ENCODE results near the gene MMP12.

The MMP12 gene

DNA sequence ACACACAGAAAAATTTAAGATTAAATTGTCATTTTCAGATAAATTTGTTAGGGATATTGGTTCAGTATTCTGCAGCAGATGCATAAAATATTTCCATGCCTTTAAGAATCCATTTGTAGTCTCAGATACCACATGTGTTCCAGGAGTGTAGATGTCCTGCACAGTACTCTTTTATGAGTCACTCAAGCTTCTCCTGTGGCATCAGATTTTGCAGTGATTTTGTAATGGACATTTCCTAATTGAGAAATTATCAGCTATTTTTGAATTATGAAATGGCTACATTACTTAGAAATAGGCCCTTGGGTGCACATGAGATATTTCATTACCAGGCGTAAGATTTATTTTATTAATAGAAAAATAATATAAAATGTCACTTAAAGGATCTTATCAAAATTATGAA lies 50.2 kb downstream of the MMP12 start:
- no peak overlapping the region for H3K4me3 ChIP-seq (ENCODE audit: low read length)
- no peak overlapping the region for H3K27ac ChIP-seq (ENCODE audit: low read depth, low read length)
- no peaks in the 10 kb centered on the region for H4K20me1 ChIP-seq (ENCODE audit: control insufficient read depth, insufficient read depth, low read depth, low read length)
- H3K9me3 ChIP-seq (ENCODE audit: control insufficient read depth, insufficient read depth, low read length) = no peaks in the 10 kb centered on the region
- TF ChIP-seq EZH2phosphoT487 (IDR thresholded peaks at IDR 0.05; ENCODE audit: borderline replicate concordance, low read length) = no peak
- TF ChIP-seq, protein P1, sequence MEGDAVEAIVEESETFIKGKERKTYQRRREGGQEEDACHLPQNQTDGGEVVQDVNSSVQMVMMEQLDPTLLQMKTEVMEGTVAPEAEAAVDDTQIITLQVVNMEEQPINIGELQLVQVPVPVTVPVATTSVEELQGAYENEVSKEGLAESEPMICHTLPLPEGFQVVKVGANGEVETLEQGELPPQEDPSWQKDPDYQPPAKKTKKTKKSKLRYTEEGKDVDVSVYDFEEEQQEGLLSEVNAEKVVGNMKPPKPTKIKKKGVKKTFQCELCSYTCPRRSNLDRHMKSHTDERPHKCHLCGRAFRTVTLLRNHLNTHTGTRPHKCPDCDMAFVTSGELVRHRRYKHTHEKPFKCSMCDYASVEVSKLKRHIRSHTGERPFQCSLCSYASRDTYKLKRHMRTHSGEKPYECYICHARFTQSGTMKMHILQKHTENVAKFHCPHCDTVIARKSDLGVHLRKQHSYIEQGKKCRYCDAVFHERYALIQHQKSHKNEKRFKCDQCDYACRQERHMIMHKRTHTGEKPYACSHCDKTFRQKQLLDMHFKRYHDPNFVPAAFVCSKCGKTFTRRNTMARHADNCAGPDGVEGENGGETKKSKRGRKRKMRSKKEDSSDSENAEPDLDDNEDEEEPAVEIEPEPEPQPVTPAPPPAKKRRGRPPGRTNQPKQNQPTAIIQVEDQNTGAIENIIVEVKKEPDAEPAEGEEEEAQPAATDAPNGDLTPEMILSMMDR (IDR thresholded peaks at IDR 0.05; ENCODE audit: low read depth, low read length, poor library complexity, severe bottlenecking) = no peak
- H3K27me3 ChIP-seq (ENCODE audit: control insufficient read depth, low read length) = no peaks in the 10 kb centered on the region
- no peaks in the 10 kb centered on the region for H3K4me1 ChIP-seq (ENCODE audit: control insufficient read depth, low read length)
- H3K36me3 ChIP-seq (ENCODE audit: control insufficient read depth, low read length) = no peaks in the 10 kb centered on the region
- H3K79me2 ChIP-seq (ENCODE audit: control insufficient read depth, low read length) = no peaks in the 10 kb centered on the region
- no peaks in the 10 kb centered on the region for H3K9me2 ChIP-seq (replicated peaks; ENCODE audit: control insufficient read depth, low read length)
- H3K4me2 ChIP-seq (ENCODE audit: low read length) = no peak overlapping the region
- H3F3A ChIP-seq (ENCODE audit: control insufficient read depth, insufficient read depth) = no peaks in the 10 kb centered on the region

DNA sequence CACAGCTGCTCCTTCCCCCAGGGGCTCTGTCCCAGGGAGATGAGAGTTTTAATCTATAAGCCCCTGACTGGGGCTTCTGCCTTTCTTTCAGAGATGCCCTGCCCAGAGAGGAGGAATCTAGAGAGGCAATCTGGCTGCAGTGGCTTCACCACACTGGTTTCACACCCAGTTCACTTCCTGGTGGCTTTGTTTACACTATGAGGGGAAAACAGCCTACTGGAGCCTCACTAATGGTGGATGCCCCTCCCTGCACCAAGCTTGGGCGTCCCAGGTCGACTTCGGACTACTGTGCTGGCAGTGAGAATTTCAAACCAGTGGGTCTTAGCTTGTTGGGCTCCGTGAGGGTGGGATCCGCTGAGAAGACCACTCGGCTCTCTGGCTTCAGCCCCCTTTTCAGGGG lies 55.3 kb downstream of the MMP12 start:
- Histone ChIP-seq H3K4me3 (ENCODE audit: low read length) (no peak overlapping the region), H3F3A (ENCODE audit: control insufficient read depth, insufficient read depth) (no peaks in the 10 kb centered on the region), H3K36me3 (ENCODE audit: control insufficient read depth, low read length) (no peaks in the 10 kb centered on the region), H3K9me2 (replicated peaks; ENCODE audit: control insufficient read depth, low read length) (no peaks in the 10 kb centered on the region), H3K27ac (ENCODE audit: low read depth, low read length) (no peak overlapping the region), H3K4me2 (ENCODE audit: low read length) (no peak overlapping the region), H3K4me1 (ENCODE audit: control insufficient read depth, low read length) (no peaks in the 10 kb centered on the region), H3K9me3 (ENCODE audit: control insufficient read depth, insufficient read depth, low read length) (no peaks in the 10 kb centered on the region), H3K27me3 (ENCODE audit: control insufficient read depth, low read length) (no peaks in the 10 kb centered on the region), H3K79me2 (ENCODE audit: control insufficient read depth, low read length) (no peaks in the 10 kb centered on the region), H4K20me1 (ENCODE audit: control insufficient read depth, insufficient read depth, low read depth, low read length) (no peaks in the 10 kb centered on the region)
- TF ChIP-seq, protein P1 (IDR thresholded peaks at IDR 0.05; ENCODE audit: low read depth, low read length, poor library complexity, severe bottlenecking) = no peak
- no peak for TF ChIP-seq EZH2phosphoT487 (IDR thresholded peaks at IDR 0.05; ENCODE audit: borderline replicate concordance, low read length)

DNA sequence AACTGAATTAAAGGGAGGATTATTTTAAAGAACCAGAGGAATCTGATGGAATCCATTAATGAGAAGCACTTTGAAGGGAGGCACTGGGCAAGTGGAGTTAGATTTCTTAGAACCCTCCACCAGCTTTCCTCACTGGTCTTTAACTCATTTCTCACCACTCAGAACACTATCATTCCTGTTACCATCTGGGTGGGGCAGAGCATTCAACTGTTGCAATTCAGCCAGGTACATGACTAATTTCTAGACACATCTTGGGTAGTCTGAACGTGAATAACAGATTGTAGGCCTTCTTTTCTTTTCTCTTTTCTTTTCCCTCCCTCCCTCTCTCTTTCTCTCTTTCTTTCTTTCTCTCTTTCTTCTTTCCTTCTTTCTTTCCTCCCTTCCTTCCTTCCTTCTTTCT lies 61.3 kb downstream of the MMP12 start:
- no peak for TF ChIP-seq EZH2phosphoT487 (IDR thresholded peaks at IDR 0.05; ENCODE audit: borderline replicate concordance, low read length)
- TF ChIP-seq, protein P1 (IDR thresholded peaks at IDR 0.05; ENCODE audit: low read depth, low read length, poor library complexity, severe bottlenecking) = no peak
- no peaks in the 10 kb centered on the region for H4K20me1 ChIP-seq (ENCODE audit: control insufficient read depth, insufficient read depth, low read depth, low read length)
- no peaks in the 10 kb centered on the region for H3K79me2 ChIP-seq (ENCODE audit: control insufficient read depth, low read length)
- H3K36me3 ChIP-seq (ENCODE audit: control insufficient read depth, low read length) = no peaks in the 10 kb centered on the region
- no peaks in the 10 kb centered on the region for H3F3A ChIP-seq (ENCODE audit: control insufficient read depth, insufficient read depth)
- no peak overlapping the region for H3K4me3 ChIP-seq (ENCODE audit: low read length)
- no peaks in the 10 kb centered on the region for H3K9me2 ChIP-seq (replicated peaks; ENCODE audit: control insufficient read depth, low read length)
- H3K27me3 ChIP-seq (ENCODE audit: control insufficient read depth, low read length) = 0 out of 2 replicates have a peak, but pooled peaks cover 3% of the 10 kb centered on the region
- H3K9me3 ChIP-seq (ENCODE audit: control insufficient read depth, insufficient read depth, low read length) = no peaks in the 10 kb centered on the region
- H3K4me1 ChIP-seq (ENCODE audit: control insufficient read depth, low read length) = no peaks in the 10 kb centered on the region
- H3K27ac ChIP-seq (ENCODE audit: low read depth, low read length) = no peak overlapping the region
- H3K4me2 ChIP-seq (ENCODE audit: low read length) = no peak overlapping the region

All from DOHH2 (cell line).